HT-29 (cell line): Measurements from ENCODE around the gene CGN. TPM values are rescaled to one million over a fixed set of nuclear protein-coding genes. Genes with fewer than 3 reads are reported as not detected.

Experiments
- small RNA-seq: library from RNA; depleted of rRNA; stranded (forward); fragments of <200 nt; gene quantifications from one replicate; pipeline ENCODE3, GENCODE V24; 2014
- total RNA-seq: library from RNA; depleted of rRNA; stranded (reverse); fragments of >200 nt; shearing (Covaris generic); gene quantifications from 2 replicates; pipeline ENCODE4 v1.2.3, GENCODE V29; 2014; rRNA removed

CGN gene
- total RNA-seq, 1 experiment from 2014 or later, result 30.7 TPM

Small RNAs within 50 kb of the gene (small RNA-seq; reads per million reads assigned to genes)
- gene MIR554 (not detected), gene RF00405 (not detected)

Other genes with a start within 250 kb of the CGN start
- gene ZNF687, start 229.1 kb upstream of the CGN start, total RNA-seq, result 39.2 TPM in 2 replicates
- gene PI4KB, start 184.0 kb upstream of the CGN start, total RNA-seq, result 35.9 and 42.7 TPM in 2 replicates
- 50.4 and 54.9 TPM in 2 replicates for gene RFX5, start 164.1 kb upstream of the CGN start, total RNA-seq
- 39.2 and 46.7 TPM in 2 replicates for gene SELENBP1, start 138.7 kb upstream of the CGN start, total RNA-seq
- gene PSMB4, start 111.8 kb upstream of the CGN start, total RNA-seq, result 393 and 398 TPM in 2 replicates
- 19.1 and 22.0 TPM in 2 replicates for gene POGZ, start 51.9 kb upstream of the CGN start, total RNA-seq
- gene TUFT1, start 28.9 kb downstream of the CGN start, total RNA-seq, result 30.5 and 36.9 TPM in 2 replicates
- gene SNX27, start 100.7 kb downstream of the CGN start, total RNA-seq, result 13.3 and 13.9 TPM in 2 replicates
- gene CELF3, start 205.4 kb downstream of the CGN start, total RNA-seq, result 0.08 and 0.97 TPM in 2 replicates
- gene RIIAD1, start 210.1 kb downstream of the CGN start, total RNA-seq, result not detected in 2 replicates